SIG-M5 (cell line): ENCODE results near the gene RCN1.
"Not testable (repeated sequence)": the region's sequence is repeated elsewhere in the genome, so short reads cannot be mapped to it uniquely, and the experiment has no call there.

ENCODE experiments used
- DNase-seq: peaks from one replicate; lab custom pipeline; 2025; lab: John Stamatoyannopoulos, UW

The RCN1 gene

GRCh38 chr11:32079553-32079952, 11.3 kb upstream of the RCN1 start:
- no peak for DNase-seq

GRCh38 chr11:32080361-32080980, 10.4 kb upstream of the RCN1 start:
- no peak for DNase-seq

- no peak for DNase-seq
Observed at GRCh38 chr11:32081129-32081641, 9.7 kb upstream of the RCN1 start.

GRCh38 chr11:32081901-32082300, 9.0 kb upstream of the RCN1 start:
- no peak for DNase-seq

- no peak for DNase-seq
Observed at GRCh38 chr11:32082346-32082986, 8.4 kb upstream of the RCN1 start.

- DNase-seq = no peak
Observed at GRCh38 chr11:32087597-32087996, 3.3 kb upstream of the RCN1 start.

- no peak for DNase-seq
Observed at GRCh38 chr11:32088117-32088941, 2.5 kb upstream of the RCN1 start.

- no peak for DNase-seq
Observed at GRCh38 chr11:32092581-32093170, 1.8 kb downstream of the RCN1 start.

- DNase-seq = no peak
Observed at GRCh38 chr11:32094923-32095322, 4.0 kb downstream of the RCN1 start.

GRCh38 chr11:32098142-32098903, 7.4 kb downstream of the RCN1 start:
- DNase-seq = no peak

GRCh38 chr11:32099516-32099915, 8.6 kb downstream of the RCN1 start:
- no peak for DNase-seq

- DNase-seq = no peak
Observed at GRCh38 chr11:32100495-32100894, 9.6 kb downstream of the RCN1 start.

GRCh38 chr11:32101791-32102190, 10.9 kb downstream of the RCN1 start:
- DNase-seq = no peak

- not testable (repeated sequence) for DNase-seq
Observed at GRCh38 chr11:32103121-32103719, 12.3 kb downstream of the RCN1 start.

- DNase-seq = no peak
Observed at GRCh38 chr11:32103941-32104340, 13.1 kb downstream of the RCN1 start.

- no peak for DNase-seq
Observed at GRCh38 chr11:32105871-32106560, 15.1 kb downstream of the RCN1 start.

GRCh38 chr11:32107647-32108046, 16.8 kb downstream of the RCN1 start:
- DNase-seq = no peak

GRCh38 chr11:32108576-32108975, 17.7 kb downstream of the RCN1 start:
- no peak for DNase-seq

GRCh38 chr11:32109138-32109537, 18.3 kb downstream of the RCN1 start:
- DNase-seq = no peak

- no peak for DNase-seq
Observed at GRCh38 chr11:32109592-32109991, 18.7 kb downstream of the RCN1 start.

GRCh38 chr11:32110795-32111194, 19.9 kb downstream of the RCN1 start:
- no peak for DNase-seq
